GM12878 (cell line): Measurements from ENCODE around the gene AIMP2. TPM values are rescaled to one million over a fixed set of nuclear protein-coding genes. Genes with fewer than 3 reads are reported as not detected.
"Not testable (repeated sequence)": the region's sequence is repeated elsewhere in the genome, so short reads cannot be mapped to it uniquely, and the experiment has no call there.

Experiments used
- ATAC-seq: fragments of 200-7000 bp; cut with Tn5 transposase; 3 replicates; pipeline ENCODE4 v1.9.1; 2020; ENCODE audit warnings: mild to moderate bottlenecking, moderate library complexity
- BruUV-seq: library from RNA; stranded (reverse); fragments of 400-500 nt; replicated peaks from 2 replicates; lab custom pipeline; 2021; lab: Mats Ljungman, UMichigan
- CTCF ChIA-PET: fragments of 300-600 bp; sonication (Branson Sonifier 250); formaldehyde crosslinking; extraction: SDS; loops from one replicate; lab custom pipeline; 2021; ENCODE audit warnings: inconsistent platforms; lab: Yijun Ruan, JAX
- POLR2A ChIA-PET: fragments of 350-600 bp; formaldehyde crosslinking; extraction: SDS; loops from one replicate; lab custom pipeline; 2021; ENCODE audit warnings: inconsistent platforms; lab: Charles Lee
- RAD21 ChIA-PET: fragments of 300-600 bp; sonication (Branson Sonifier 250); formaldehyde crosslinking; loops from one replicate; lab custom pipeline; 2023; ENCODE audit warnings: antibody characterized with exemption; ENCODE audit not compliant: unreplicated experiment; lab: Charles Lee
- SMC1A ChIA-PET: fragments of 300-600 bp; sonication (Branson Sonifier 250); formaldehyde crosslinking; loops from one replicate; lab custom pipeline; 2023; ENCODE audit not compliant: unreplicated experiment, uncharacterized antibody; lab: Charles Lee
- DNase-seq: peaks from one replicate; pipeline ENCODE4 v3.0.0-alpha.2; 2011; ENCODE audit warnings: low read depth, low spot score
- FAIRE-seq: peaks from 3 replicates; lab custom pipeline; 2011; peaks lifted over from hg19 to GRCh38; lab: Jason Lieb, UNC
- H2AFZ ChIP-seq: 2 replicates; pipeline ENCODE4 v1.6.0; 2011; ENCODE audit warnings: low read depth, low read length, control low read depth; ENCODE audit not compliant: control insufficient read depth
- H3K27ac ChIP-seq: 2 replicates; pipeline ENCODE4 v1.5.1; 2011; ENCODE audit warnings: control low read depth; ENCODE audit not compliant: control insufficient read depth, insufficient read depth
- H3K27me3 ChIP-seq, 2 experiments: replicated peaks in 1 of 2; 2 replicates each; pipeline versions ENCODE4 v1.6.0 to v1.6.1; 2011; ENCODE audit warnings: low read length in 1 of 2; ENCODE audit not compliant: control insufficient read depth in 2 of 2, insufficient read depth in 2 of 2
- H3K36me3 ChIP-seq, 2 experiments: 2 replicates each; pipeline ENCODE4 v1.5.1; 2011; ENCODE audit warnings: low read length in 1 of 2; ENCODE audit not compliant: control insufficient read depth in 2 of 2, insufficient read depth in 2 of 2
- H3K4me1 ChIP-seq: 2 replicates; pipeline ENCODE4 v1.6.1; 2011; ENCODE audit warnings: mild to moderate bottlenecking, low read length, moderate library complexity, mixed read lengths; ENCODE audit not compliant: control insufficient read depth, insufficient read depth
- H3K4me2 ChIP-seq: 2 replicates; pipeline ENCODE4 v1.6.0; 2011; ENCODE audit warnings: control low read depth; ENCODE audit not compliant: control insufficient read depth, insufficient read depth
- H3K4me3 ChIP-seq: fragments of 200-600 bp; sonication (generic); 2 replicates; pipeline ENCODE4 v1.5.1; 2016
- H3K79me2 ChIP-seq: 2 replicates; pipeline ENCODE4 v1.6.0; 2011; ENCODE audit warnings: low read length; ENCODE audit not compliant: control insufficient read depth, insufficient read depth
- H3K9ac ChIP-seq: 2 replicates; pipeline ENCODE4 v1.8.0; 2011; ENCODE audit warnings: low read length, control low read depth, mixed read lengths; ENCODE audit not compliant: control insufficient read depth, insufficient read depth
- H3K9me3 ChIP-seq: replicated peaks from 3 replicates; pipeline ENCODE4 v1.5.1; 2011; ENCODE audit warnings: mild to moderate bottlenecking, low read length; ENCODE audit not compliant: control insufficient read depth, insufficient read depth
- H4K20me1 ChIP-seq: 2 replicates; pipeline ENCODE4 v1.6.0; 2011; ENCODE audit not compliant: control insufficient read depth, insufficient read depth
- BHLHE40 ChIP-seq, 2 experiments: fragments of 450-650 bp in 1 of 2; IDR thresholded peaks; 2 replicates each; pipeline ENCODE4 v1.6.1; 2011 to 2017; ENCODE audit warnings: low read depth in 2 of 2, borderline replicate concordance in 1 of 2, improper control_type of control experiment in 1 of 2, low read length in 1 of 2, mild to moderate bottlenecking in 1 of 2
- CBFB ChIP-seq: IDR thresholded peaks from 2 replicates; pipeline ENCODE4 v1.6.1; 2016; ENCODE audit warnings: antibody characterized with exemption, low read depth
- EGR1 ChIP-seq, 2 experiments: IDR thresholded peaks; 1 replicate in 1 of 2; 2 replicates in 1 of 2; pipeline ENCODE4 v1.6.1; 2011 to 2012; ENCODE audit warnings: low read depth in 2 of 2, low read length in 2 of 2, borderline replicate concordance in 1 of 2, mild to moderate bottlenecking in 1 of 2, moderate library complexity in 1 of 2
- HDAC2 ChIP-seq: fragments of 200-600 bp; sonication (generic); IDR thresholded peaks from 2 replicates; pipeline ENCODE4 v1.6.1; 2017
- MEF2A ChIP-seq: IDR thresholded peaks from 2 replicates; pipeline ENCODE4 v1.6.1; 2011; ENCODE audit warnings: low read depth, mild to moderate bottlenecking, low read length, moderate library complexity; ENCODE audit not compliant: insufficient read depth
- MEF2B ChIP-seq: fragments of 450-650 bp; IDR thresholded peaks from 2 replicates; pipeline ENCODE4 v1.6.1; 2018; ENCODE audit warnings: mild to moderate bottlenecking, moderate library complexity; ENCODE audit not compliant: partially characterized antibody, poor library complexity, severe bottlenecking
- NR2F1 ChIP-seq: fragments of 450-650 bp; conservative IDR thresholded peaks from 2 replicates; pipeline ENCODE4 v1.6.1; 2017; ENCODE audit warnings: mild to moderate bottlenecking
- POLR2AphosphoS2 ChIP-seq: IDR thresholded peaks from 2 replicates; pipeline ENCODE4 v1.6.1; 2011; ENCODE audit warnings: low read depth, mild to moderate bottlenecking, low read length, improper control_type of control experiment, moderate library complexity
- RUNX3 ChIP-seq: IDR thresholded peaks from 2 replicates; pipeline ENCODE4 v1.6.1; 2012; ENCODE audit warnings: low read length, inconsistent platforms
- TBL1XR1 ChIP-seq: IDR thresholded peaks from 2 replicates; pipeline ENCODE4 v1.6.1; 2012; ENCODE audit warnings: low read depth, low read length, improper control_type of control experiment
- WGBS: methylation state at CpG from one replicate; pipeline ENCODE4 v1.1.6; 2016; ENCODE audit warnings: low lambda C conversion rate; ENCODE audit not compliant: insufficient replicate concordance, insufficient coverage; ENCODE audit errors: missing lambda C conversion rate; 5-methylcytosine and 5-hydroxymethylcytosine counted together
- in situ Hi-C: fragments of 300-500 bp; cut with MboI; formaldehyde crosslinking; loops from 9 replicates; pipeline ENCODE4 v1.14.3; 2018; ENCODE audit warnings: mixed read lengths
- intact Hi-C: fragments of 100-400 bp; cut with micrococcal nuclease; formaldehyde crosslinking; loops from one replicate; pipeline ENCODE4 v1.14.2; 2022; ENCODE audit not compliant: unreplicated experiment
- polyA plus RNA-seq, 11 experiments: library from polyadenylated mRNA; depleted of rRNA in 4 of 11; unstranded in 6 of 11; stranded (reverse) in 5 of 11; fragments of >200 nt; fragmentation: Nextera tagmentation in 4 of 11; fragmentation: Illumina TruSeq in 1 of 11; extraction: Ambion mirVana in 4 of 11; extraction: Trizol in 1 of 11; gene quantifications; 1 replicate in 1 of 11; 2 replicates in 10 of 11; pipeline versions ENCODE4 v1.2.1 to v1.2.3, GENCODE V29; 2011 to 2016; ENCODE audit warnings: inconsistent platforms in 2 of 11, missing spikeins in 2 of 11, low read depth in 1 of 11
- total RNA-seq, 4 experiments: library from RNA; depleted of rRNA in 3 of 4; stranded (reverse); fragments of >200 nt in 3 of 4; fragmentation: Illumina TruSeq in 1 of 4; extraction: Trizol in 1 of 4; gene quantifications; 2 replicates each; pipeline versions ENCODE4 v1.2.1 to v1.2.3, GENCODE V29; 2013 to 2021
- TF ChIP-seq, protein P1 (sequence below): IDR thresholded peaks from 2 replicates; pipeline ENCODE4 v1.6.1; 2011; ENCODE audit warnings: low read depth, mild to moderate bottlenecking, low read length, moderate library complexity, borderline replicate concordance; ENCODE audit errors: extremely low read depth
- TF ChIP-seq, protein P2 (sequence below): IDR thresholded peaks from 2 replicates; pipeline ENCODE4 v1.6.1; 2012; ENCODE audit warnings: mild to moderate bottlenecking, low read depth, low read length
- TF ChIP-seq, protein P3 (sequence below): fragments of 450-650 bp; IDR thresholded peaks from 2 replicates; pipeline ENCODE4 v1.6.1; 2017; ENCODE audit warnings: low read depth, mild to moderate bottlenecking, moderate library complexity

AIMP2 gene
- total and polyA plus RNA-seq, 10 of the 15 experiments (the other 5 are each of a cell fraction or from before 2014, with no cell fraction given): 46.7 to 130 (median 70.5) TPM

DNA sequence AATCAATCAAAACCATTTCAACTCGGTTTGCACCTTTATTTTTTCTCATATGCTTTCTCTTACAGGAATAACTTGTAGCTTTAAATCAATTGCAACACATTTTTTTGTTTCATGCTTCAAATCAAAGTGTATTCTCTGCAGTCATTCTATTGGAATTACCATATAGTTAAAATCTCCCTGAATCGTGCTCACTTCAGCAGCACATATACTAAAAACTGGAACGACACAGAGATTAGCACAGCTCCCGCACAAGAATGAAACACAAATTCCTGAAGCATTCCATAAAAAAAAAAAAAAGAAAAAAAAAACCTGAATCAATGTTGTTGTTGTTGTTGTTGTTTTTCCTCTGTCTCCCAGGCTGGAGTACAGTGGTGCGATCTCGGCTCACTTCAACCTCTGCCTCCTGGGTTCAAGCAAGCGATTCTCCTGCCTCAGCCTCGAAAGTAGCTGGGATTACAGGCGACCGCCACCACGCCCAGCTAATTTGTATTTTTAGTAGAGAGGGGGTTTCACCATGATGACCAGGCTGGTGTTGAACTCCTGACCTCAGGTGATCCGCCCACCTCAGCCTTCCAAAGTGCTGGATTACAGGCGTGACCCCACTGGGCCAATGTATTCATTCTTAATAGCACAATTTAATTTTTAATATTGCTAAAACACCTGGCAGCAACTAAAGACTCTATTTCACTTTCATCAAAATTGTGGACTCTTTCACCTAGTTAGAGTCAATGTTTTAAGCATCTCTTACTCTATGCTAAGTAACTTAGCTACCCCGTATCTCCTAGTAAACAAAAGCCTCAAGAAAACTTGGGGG lies 48.5 kb downstream of the AIMP2 start (continued):
- TF ChIP-seq TBL1XR1 (no peak), NR2F1 (peak; percentile 88), CBFB (no peak), MEF2B (no peak), HDAC2 (no peak), POLR2AphosphoS2 (no peak), MEF2A (no peak), BHLHE40 (IDR thresholded peaks at IDR 0.05; ENCODE audit: borderline replicate concordance in 1 of 2, low read depth in 2 of 2, low read length in 1 of 2) (peak; percentile 39 to 82; a peak in 2 of 4 replicates), RUNX3 (peak; percentile 16; the same call in 1 of the 2 replicates), EGR1 (IDR thresholded peaks at IDR 0.05; ENCODE audit: borderline replicate concordance in 1 of 2, low read depth in 2 of 2, low read length in 2 of 2) (no peak)
- TF ChIP-seq, protein P1, sequence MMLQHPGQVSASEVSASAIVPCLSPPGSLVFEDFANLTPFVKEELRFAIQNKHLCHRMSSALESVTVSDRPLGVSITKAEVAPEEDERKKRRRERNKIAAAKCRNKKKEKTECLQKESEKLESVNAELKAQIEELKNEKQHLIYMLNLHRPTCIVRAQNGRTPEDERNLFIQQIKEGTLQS: no peak
- TF ChIP-seq, protein P2, sequence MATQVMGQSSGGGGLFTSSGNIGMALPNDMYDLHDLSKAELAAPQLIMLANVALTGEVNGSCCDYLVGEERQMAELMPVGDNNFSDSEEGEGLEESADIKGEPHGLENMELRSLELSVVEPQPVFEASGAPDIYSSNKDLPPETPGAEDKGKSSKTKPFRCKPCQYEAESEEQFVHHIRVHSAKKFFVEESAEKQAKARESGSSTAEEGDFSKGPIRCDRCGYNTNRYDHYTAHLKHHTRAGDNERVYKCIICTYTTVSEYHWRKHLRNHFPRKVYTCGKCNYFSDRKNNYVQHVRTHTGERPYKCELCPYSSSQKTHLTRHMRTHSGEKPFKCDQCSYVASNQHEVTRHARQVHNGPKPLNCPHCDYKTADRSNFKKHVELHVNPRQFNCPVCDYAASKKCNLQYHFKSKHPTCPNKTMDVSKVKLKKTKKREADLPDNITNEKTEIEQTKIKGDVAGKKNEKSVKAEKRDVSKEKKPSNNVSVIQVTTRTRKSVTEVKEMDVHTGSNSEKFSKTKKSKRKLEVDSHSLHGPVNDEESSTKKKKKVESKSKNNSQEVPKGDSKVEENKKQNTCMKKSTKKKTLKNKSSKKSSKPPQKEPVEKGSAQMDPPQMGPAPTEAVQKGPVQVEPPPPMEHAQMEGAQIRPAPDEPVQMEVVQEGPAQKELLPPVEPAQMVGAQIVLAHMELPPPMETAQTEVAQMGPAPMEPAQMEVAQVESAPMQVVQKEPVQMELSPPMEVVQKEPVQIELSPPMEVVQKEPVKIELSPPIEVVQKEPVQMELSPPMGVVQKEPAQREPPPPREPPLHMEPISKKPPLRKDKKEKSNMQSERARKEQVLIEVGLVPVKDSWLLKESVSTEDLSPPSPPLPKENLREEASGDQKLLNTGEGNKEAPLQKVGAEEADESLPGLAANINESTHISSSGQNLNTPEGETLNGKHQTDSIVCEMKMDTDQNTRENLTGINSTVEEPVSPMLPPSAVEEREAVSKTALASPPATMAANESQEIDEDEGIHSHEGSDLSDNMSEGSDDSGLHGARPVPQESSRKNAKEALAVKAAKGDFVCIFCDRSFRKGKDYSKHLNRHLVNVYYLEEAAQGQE: no peak
- TF ChIP-seq, protein P3, sequence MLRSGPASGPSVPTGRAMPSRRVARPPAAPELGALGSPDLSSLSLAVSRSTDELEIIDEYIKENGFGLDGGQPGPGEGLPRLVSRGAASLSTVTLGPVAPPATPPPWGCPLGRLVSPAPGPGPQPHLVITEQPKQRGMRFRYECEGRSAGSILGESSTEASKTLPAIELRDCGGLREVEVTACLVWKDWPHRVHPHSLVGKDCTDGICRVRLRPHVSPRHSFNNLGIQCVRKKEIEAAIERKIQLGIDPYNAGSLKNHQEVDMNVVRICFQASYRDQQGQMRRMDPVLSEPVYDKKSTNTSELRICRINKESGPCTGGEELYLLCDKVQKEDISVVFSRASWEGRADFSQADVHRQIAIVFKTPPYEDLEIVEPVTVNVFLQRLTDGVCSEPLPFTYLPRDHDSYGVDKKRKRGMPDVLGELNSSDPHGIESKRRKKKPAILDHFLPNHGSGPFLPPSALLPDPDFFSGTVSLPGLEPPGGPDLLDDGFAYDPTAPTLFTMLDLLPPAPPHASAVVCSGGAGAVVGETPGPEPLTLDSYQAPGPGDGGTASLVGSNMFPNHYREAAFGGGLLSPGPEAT: 0 out of 2 replicates have a peak, but pooled peaks have one; percentile 13

DNA sequence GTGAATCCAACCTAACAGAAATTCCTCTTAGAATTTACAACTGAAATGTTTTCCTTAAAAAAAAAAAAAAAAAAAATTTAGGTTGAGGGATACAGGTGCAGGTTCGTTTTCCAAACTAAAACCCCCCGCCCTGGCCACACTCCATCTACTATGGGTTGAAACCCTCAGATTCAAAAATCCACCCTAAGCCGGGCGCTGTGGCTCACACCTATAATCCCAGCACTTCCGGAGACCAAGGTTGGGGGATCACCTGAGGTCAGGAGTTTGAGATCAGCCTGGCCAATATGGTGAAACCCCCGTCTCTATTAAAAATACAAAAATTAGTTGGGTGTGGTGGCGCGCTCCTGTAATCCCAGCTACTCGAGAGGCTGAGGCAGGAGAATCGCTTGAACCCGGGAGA lies 50.9 kb downstream of the AIMP2 start:
- RAD21 ChIA-PET, H2AFZ ChIP-seq, H3K9ac ChIP-seq, CTCF ChIA-PET, FAIRE-seq, H3K4me2 ChIP-seq, intact Hi-C loops, H3K27ac ChIP-seq, H3K9me3 ChIP-seq, H3K27me3 ChIP-seq, in situ Hi-C loops, H3K4me1 ChIP-seq, H3K4me3 ChIP-seq, H3K36me3 ChIP-seq, DNase-seq, H4K20me1 ChIP-seq, BruUV-seq, ATAC-seq: not testable (repeated sequence)
- SMC1A ChIA-PET: interaction anchor here (0.6 to 2.4 kb wide), 3 partner anchors 11 to 321 kb away, joined by 3 to 6 read pairs (median 3); no protein-coding TSS in a partner anchor
- POLR2A ChIA-PET: interaction anchor here (0.6 kb wide), 1 partner anchor 378 kb away, joined by 3 read pairs; no protein-coding TSS in a partner anchor
- WGBS: 82% methylated on average over 11 of the region's 11 CpGs
- H3K79me2 ChIP-seq: peaks cover 27% of the 10 kb centered on the region
